Stimulated activated CD8-positive, alpha-beta memory T cell treated with anti-CD3 and anti-CD28 coated beads, Interleukin-15, amount 100 ng/mL, for 4 hours (primary cell): ENCODE results near the gene CYP26C1.

Experiments
- DNase-seq, 2 donors: peaks; one replicate each; pipeline ENCODE4 v3.0.0-alpha.2; 2020; ENCODE audit warnings: low read depth in 2 of 2

CYP26C1 gene

GRCh38 chr10:93059975-93060886, at the start of gene CYP26C1:
TSS of gene CYP26C1 (plus strand) at chr10:93060798. CDS start at chr10:93061264, 466 bp downstream.
- no peak for DNase-seq

- no peak for DNase-seq
These were observed 44.9 kb upstream of the CYP26C1 start for GRCh38 chr10:93015722-93016121.

- no peak for DNase-seq
These were observed 37.5 kb upstream of the CYP26C1 start for GRCh38 chr10:93023013-93023650.

- DNase-seq = no peak
These were observed 34.5 kb upstream of the CYP26C1 start for GRCh38 chr10:93026072-93026471.

- no peak for DNase-seq
These were observed 33.1 kb upstream of the CYP26C1 start for GRCh38 chr10:93027508-93027907.

GRCh38 chr10:93028883-93029282, 31.7 kb upstream of the CYP26C1 start:
- no peak for DNase-seq

- DNase-seq = no peak
These were observed 30.2 kb upstream of the CYP26C1 start for GRCh38 chr10:93030409-93030808.

GRCh38 chr10:93032105-93032808, 28.3 kb upstream of the CYP26C1 start:
- no peak for DNase-seq

GRCh38 chr10:93032809-93033137, 27.8 kb upstream of the CYP26C1 start:
- no peak for DNase-seq

GRCh38 chr10:93034426-93034825, 26.2 kb upstream of the CYP26C1 start:
- no peak for DNase-seq

- DNase-seq = no peak
These were observed 21.5 kb upstream of the CYP26C1 start for GRCh38 chr10:93039110-93039509.

GRCh38 chr10:93039721-93040120, 20.9 kb upstream of the CYP26C1 start:
- DNase-seq = no peak

- DNase-seq = no peak
These were observed 6.1 kb upstream of the CYP26C1 start for GRCh38 chr10:93054486-93054885.

GRCh38 chr10:93058139-93058538, 2.5 kb upstream of the CYP26C1 start:
- no peak for DNase-seq

GRCh38 chr10:93060887-93061593, 442 bp downstream of the CYP26C1 start:
- DNase-seq = no peak

GRCh38 chr10:93061594-93062513, 1.3 kb downstream of the CYP26C1 start:
- DNase-seq = no peak

- no peak for DNase-seq
These were observed 2.0 kb downstream of the CYP26C1 start for GRCh38 chr10:93062514-93063143.

- DNase-seq = no peak
These were observed 2.8 kb downstream of the CYP26C1 start for GRCh38 chr10:93063144-93063976.

- no peak for DNase-seq
These were observed 3.5 kb downstream of the CYP26C1 start for GRCh38 chr10:93063977-93064660.
